ENCODE results near the gene COL18A1.
"Not testable (repeated sequence)": the region's sequence is repeated elsewhere in the genome, so short reads cannot be mapped to it uniquely, and the experiment has no call there.

COL18A1 gene

GRCh38 chr21:45522986-45523385 lies 118.0 kb downstream of the COL18A1 start:
- no peak for DNase-seq (ENCODE audit: low read depth)

GRCh38 chr21:45523411-45524101 lies 118.6 kb downstream of the COL18A1 start:
- DNase-seq (ENCODE audit: low read depth): no peak

GRCh38 chr21:45524756-45525152 lies 119.8 kb downstream of the COL18A1 start:
- no peak for DNase-seq (ENCODE audit: low read depth)

- no peak for DNase-seq (ENCODE audit: low read depth)
Measured at GRCh38 chr21:45525153-45525909, 120.4 kb downstream of the COL18A1 start.

- DNase-seq (ENCODE audit: low read depth): no peak
Measured at GRCh38 chr21:45525910-45526306, 120.9 kb downstream of the COL18A1 start.

- DNase-seq (ENCODE audit: low read depth): not testable (repeated sequence)
Measured at GRCh38 chr21:45527151-45527999, 122.4 kb downstream of the COL18A1 start.

- no peak for DNase-seq (ENCODE audit: low read depth)
Measured at GRCh38 chr21:45528028-45528705, 123.2 kb downstream of the COL18A1 start.

GRCh38 chr21:45528981-45529784 lies 124.2 kb downstream of the COL18A1 start:
- DNase-seq (ENCODE audit: low read depth): no peak

GRCh38 chr21:45529785-45530422 lies 124.9 kb downstream of the COL18A1 start:
- DNase-seq (ENCODE audit: low read depth): no peak

- DNase-seq (ENCODE audit: low read depth): no peak
Measured at GRCh38 chr21:45530423-45531113, 125.6 kb downstream of the COL18A1 start.

GRCh38 chr21:45531114-45531392 lies 126.1 kb downstream of the COL18A1 start:
- not testable (repeated sequence) for DNase-seq (ENCODE audit: low read depth)

- no peak for DNase-seq (ENCODE audit: low read depth)
Measured at GRCh38 chr21:45531393-45532215, 126.6 kb downstream of the COL18A1 start.

GRCh38 chr21:45532826-45533360 lies 127.9 kb downstream of the COL18A1 start:
- no peak for DNase-seq (ENCODE audit: low read depth)

- DNase-seq (ENCODE audit: low read depth): no peak
Measured at GRCh38 chr21:45533361-45533845, 128.4 kb downstream of the COL18A1 start.

GRCh38 chr21:45533846-45534635 lies 129.1 kb downstream of the COL18A1 start:
- no peak for DNase-seq (ENCODE audit: low read depth)

- no peak for DNase-seq (ENCODE audit: low read depth)
Measured at GRCh38 chr21:45534636-45535331, 129.8 kb downstream of the COL18A1 start.

- no peak for DNase-seq (ENCODE audit: low read depth)
Measured at GRCh38 chr21:45535341-45536081, 130.5 kb downstream of the COL18A1 start.

Data from non-pigmented ciliary epithelial cell (primary cell).